Esophagus muscularis mucosa (tissue), 4 donors: ENCODE measurements around the gene RYR1.

Source experiments
- CTCF ChIP-seq, 3 experiments: fragments of 200-600 bp in 2 of 3; fragments of 450-650 bp in 1 of 3; sonication (generic) in 2 of 3; IDR thresholded peaks; one replicate each; pipeline ENCODE4 v1.5.1; 2017 to 2019; ENCODE audit warnings: antibody characterized with exemption in 3 of 3, mild to moderate bottlenecking in 2 of 3, moderate library complexity in 1 of 3
- EP300 ChIP-seq: sonication (generic); formaldehyde crosslinking; IDR thresholded peaks from one replicate; pipeline ENCODE4 v1.6.1; 2017; ENCODE audit warnings: antibody characterized with exemption
- POLR2A ChIP-seq: fragments of 450-650 bp; IDR thresholded peaks from one replicate; pipeline ENCODE4 v1.6.1; 2017; ENCODE audit warnings: antibody characterized with exemption, moderate library complexity, mild to moderate bottlenecking, low read depth
- POLR2AphosphoS5 ChIP-seq, 2 donors: sonication (generic); formaldehyde crosslinking; IDR thresholded peaks; one replicate each; pipeline ENCODE4 v1.6.1; 2017; ENCODE audit warnings: antibody characterized with exemption in 2 of 2

- TF ChIP-seq CTCF (IDR thresholded peaks at IDR 0.05) (no peak), POLR2AphosphoS5 (IDR thresholded peaks at IDR 0.05) (no peak), EP300 (no peak), POLR2A (no peak)
These were observed 101.1 kb downstream of the RYR1 start for GRCh38 chr19:38534574-38534973.
